ENCODE data around the gene SLC27A1. TPM values are rescaled to one million over a fixed set of nuclear protein-coding genes. Genes with fewer than 3 reads are reported as not detected.

SLC27A1 gene
- total and polyA plus RNA-seq, 4 donors: 2.4 to 7.4 (median 4.0) TPM

DNA sequence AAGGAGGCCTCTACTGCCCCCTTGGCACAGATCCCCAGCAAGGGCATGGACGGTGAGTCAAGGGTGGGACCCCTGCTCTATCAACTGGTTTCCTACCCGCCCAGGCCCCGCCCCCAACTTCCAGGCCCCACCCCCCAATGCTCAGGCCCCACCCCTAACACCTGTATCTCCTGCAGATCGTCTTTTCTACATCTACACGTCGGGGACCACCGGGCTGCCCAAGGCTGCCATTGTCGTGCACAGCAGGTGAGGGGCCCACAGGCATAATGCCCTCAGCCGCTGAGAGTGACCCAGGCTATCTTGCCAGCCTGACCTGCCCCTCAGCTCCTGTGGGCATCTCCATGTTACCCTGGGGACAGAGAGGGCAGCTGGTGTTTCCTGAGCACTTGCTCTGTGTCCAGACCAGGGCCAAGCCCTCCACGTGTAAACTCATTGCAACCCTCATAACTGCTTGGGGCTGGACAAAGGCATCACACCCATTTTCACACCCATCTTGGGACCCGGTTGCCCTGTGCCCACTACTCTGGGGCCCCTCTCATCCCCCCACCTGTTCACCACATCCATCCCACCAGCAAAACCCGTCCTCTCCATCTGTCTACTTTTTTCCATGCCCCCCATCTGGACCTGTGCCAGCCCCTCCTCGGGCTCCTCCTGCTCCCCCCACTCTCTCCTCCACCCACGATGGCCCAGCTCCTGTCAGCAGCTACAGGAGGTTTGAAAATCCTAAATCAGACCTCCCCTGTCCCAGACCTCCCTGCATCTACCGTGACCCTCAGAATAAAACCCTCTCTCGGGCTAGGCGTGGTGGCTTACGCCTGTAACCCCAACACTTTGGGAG, 17.2 kb downstream of the SLC27A1 start:
- H3K9ac ChIP-seq (ENCODE audit: low read depth in 1 of 2, low read length in 2 of 2): no peak overlapping the region
- H3K4me1 ChIP-seq (ENCODE audit: control insufficient read depth in 4 of 4, insufficient read depth in 4 of 4, low read length in 3 of 4): peaks cover 0 to 5% (median 2%) of the 10 kb centered on the region in 4 donors
- H3K27ac ChIP-seq (ENCODE audit: low read depth in 1 of 2, low read length in 2 of 2): no peak overlapping the region
- no peaks in the 10 kb centered on the region for H3K36me3 ChIP-seq (ENCODE audit: control insufficient read depth in 4 of 4, insufficient read depth in 3 of 4, low read depth in 1 of 4, low read length in 3 of 4)
- no peaks in the 10 kb centered on the region for H3K27me3 ChIP-seq (ENCODE audit: control insufficient read depth in 4 of 4, insufficient read depth in 4 of 4, low read length in 3 of 4)
- no peaks in the 10 kb centered on the region for H3K9me3 ChIP-seq (ENCODE audit: control insufficient read depth in 4 of 4, low read length in 3 of 4)
- TF ChIP-seq NR2F2 (IDR thresholded peaks at IDR 0.05): no peak
- TF ChIP-seq HNF4A (conservative IDR thresholded peaks at IDR 0.05): no peak
- TF ChIP-seq JUND (IDR thresholded peaks at IDR 0.05): no peak
- TF ChIP-seq SP1 (IDR thresholded peaks at IDR 0.05): no peak
- TF ChIP-seq HNF4G (IDR thresholded peaks at IDR 0.05): no peak
- 81% methylated on average over 18 of the region's 18 CpGs for WGBS
- H3K4me3 ChIP-seq (ENCODE audit: low read depth in 1 of 3, low read length in 3 of 3): no peak overlapping the region
- DNase-seq (ENCODE audit: low spot score): no peak

DNA sequence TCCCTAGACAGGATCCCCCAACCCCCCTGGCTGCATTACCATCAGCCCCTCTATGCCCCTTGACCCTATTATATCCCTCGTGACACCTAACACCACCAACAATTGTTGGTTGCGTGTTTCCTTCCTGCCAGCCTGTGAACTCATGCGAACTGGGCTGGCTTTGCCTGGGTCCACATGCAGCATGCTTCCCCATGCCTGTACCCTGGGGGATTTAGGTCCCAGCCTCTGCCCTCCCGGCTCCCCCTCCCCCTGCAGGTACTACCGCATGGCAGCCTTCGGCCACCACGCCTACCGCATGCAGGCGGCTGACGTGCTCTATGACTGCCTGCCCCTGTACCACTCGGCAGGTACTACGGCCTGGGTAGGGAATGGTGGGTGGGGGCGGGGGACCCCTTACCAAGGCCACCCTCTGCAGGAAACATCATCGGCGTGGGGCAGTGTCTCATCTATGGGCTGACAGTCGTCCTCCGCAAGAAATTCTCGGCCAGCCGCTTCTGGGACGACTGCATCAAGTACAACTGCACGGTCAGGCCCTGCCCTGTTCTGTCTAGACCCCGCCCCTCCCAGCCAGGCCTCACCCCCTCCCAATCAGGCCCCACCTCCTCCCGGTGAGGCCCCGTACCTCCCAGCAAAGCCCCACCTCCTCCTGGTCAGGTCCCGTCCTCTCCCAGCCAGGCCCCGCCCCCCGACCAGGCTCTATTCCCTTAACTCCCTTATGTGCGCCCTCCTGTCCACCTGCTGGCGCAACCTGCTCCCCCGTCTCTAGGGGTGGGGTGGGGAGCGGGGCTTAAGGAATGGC, 18.5 kb downstream of the SLC27A1 start:
- no peak overlapping the region for H3K9ac ChIP-seq (ENCODE audit: low read depth in 1 of 2, low read length in 2 of 2)
- peaks cover 0 to 5% (median 2%) of the 10 kb centered on the region in 4 donors for H3K4me1 ChIP-seq (ENCODE audit: control insufficient read depth in 4 of 4, insufficient read depth in 4 of 4, low read length in 3 of 4)
- H3K4me3 ChIP-seq (ENCODE audit: low read depth in 1 of 3, low read length in 3 of 3): no peak overlapping the region
- 33% methylated on average over 31 of the region's 31 CpGs for WGBS
- H3K27me3 ChIP-seq (ENCODE audit: control insufficient read depth in 4 of 4, insufficient read depth in 4 of 4, low read length in 3 of 4): no peaks in the 10 kb centered on the region
- H3K9me3 ChIP-seq (ENCODE audit: control insufficient read depth in 4 of 4, low read length in 3 of 4): no peaks in the 10 kb centered on the region
- no peaks in the 10 kb centered on the region for H3K36me3 ChIP-seq (ENCODE audit: control insufficient read depth in 4 of 4, insufficient read depth in 3 of 4, low read depth in 1 of 4, low read length in 3 of 4)
- peak; percentile 83 for DNase-seq (ENCODE audit: low spot score)
- TF ChIP-seq TAF1 (conservative IDR thresholded peaks at IDR 0.05) (no peak), NR2F2 (IDR thresholded peaks at IDR 0.05) (no peak), HNF4G (IDR thresholded peaks at IDR 0.05) (no peak), SP1 (IDR thresholded peaks at IDR 0.05) (peak; percentile 9)
- TF ChIP-seq, protein P1, sequence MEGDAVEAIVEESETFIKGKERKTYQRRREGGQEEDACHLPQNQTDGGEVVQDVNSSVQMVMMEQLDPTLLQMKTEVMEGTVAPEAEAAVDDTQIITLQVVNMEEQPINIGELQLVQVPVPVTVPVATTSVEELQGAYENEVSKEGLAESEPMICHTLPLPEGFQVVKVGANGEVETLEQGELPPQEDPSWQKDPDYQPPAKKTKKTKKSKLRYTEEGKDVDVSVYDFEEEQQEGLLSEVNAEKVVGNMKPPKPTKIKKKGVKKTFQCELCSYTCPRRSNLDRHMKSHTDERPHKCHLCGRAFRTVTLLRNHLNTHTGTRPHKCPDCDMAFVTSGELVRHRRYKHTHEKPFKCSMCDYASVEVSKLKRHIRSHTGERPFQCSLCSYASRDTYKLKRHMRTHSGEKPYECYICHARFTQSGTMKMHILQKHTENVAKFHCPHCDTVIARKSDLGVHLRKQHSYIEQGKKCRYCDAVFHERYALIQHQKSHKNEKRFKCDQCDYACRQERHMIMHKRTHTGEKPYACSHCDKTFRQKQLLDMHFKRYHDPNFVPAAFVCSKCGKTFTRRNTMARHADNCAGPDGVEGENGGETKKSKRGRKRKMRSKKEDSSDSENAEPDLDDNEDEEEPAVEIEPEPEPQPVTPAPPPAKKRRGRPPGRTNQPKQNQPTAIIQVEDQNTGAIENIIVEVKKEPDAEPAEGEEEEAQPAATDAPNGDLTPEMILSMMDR (IDR thresholded peaks at IDR 0.05; ENCODE audit: low read depth, low read length, missing input control): peak; percentile 4
- H3K27ac ChIP-seq (ENCODE audit: low read depth in 1 of 2, low read length in 2 of 2): peak overlapping the region in 1 of 2 donors; percentile 35

DNA sequence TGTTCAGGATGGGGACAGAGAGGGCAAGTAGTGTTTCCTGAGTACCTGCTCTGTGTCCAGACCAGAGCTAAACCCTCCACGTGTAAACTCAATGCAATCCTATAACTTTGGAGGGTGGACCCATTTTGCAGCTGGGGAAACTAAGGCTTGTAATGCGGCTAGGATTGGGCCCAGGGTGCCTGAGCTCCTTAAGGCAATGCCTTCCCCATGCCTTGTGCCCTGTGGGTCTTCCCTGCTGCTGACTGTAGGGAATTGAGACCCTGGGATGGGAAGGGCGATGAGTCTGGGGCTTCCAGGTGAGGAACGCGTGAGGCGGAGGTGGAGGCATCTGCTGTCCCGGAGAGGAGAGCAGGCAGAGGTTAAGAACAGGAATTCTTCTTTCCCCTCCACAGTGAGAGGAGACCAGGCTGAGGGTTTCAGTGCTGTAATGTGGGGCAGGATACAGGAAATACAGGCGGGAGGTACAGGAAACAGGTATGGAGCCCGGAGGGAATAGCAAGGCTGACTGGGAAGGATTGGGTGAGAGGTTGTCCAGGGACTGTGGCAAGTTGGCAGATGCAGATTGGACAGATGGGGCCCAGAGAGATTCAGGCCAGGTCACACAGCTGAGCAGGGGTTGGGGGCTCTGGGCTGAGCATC, 19.2 kb downstream of the SLC27A1 start:
- TF ChIP-seq, protein P2, sequence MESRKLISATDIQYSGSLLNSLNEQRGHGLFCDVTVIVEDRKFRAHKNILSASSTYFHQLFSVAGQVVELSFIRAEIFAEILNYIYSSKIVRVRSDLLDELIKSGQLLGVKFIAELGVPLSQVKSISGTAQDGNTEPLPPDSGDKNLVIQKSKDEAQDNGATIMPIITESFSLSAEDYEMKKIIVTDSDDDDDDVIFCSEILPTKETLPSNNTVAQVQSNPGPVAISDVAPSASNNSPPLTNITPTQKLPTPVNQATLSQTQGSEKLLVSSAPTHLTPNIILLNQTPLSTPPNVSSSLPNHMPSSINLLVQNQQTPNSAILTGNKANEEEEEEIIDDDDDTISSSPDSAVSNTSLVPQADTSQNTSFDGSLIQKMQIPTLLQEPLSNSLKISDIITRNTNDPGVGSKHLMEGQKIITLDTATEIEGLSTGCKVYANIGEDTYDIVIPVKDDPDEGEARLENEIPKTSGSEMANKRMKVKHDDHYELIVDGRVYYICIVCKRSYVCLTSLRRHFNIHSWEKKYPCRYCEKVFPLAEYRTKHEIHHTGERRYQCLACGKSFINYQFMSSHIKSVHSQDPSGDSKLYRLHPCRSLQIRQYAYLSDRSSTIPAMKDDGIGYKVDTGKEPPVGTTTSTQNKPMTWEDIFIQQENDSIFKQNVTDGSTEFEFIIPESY (IDR thresholded peaks at IDR 0.05): no peak
- no peak for TF ChIP-seq TAF1 (conservative IDR thresholded peaks at IDR 0.05)
- no peak for TF ChIP-seq GABPA (IDR thresholded peaks at IDR 0.05 in 1 of 2, conservative IDR thresholded peaks at IDR 0.05 in 1 of 2)
- no peak for TF ChIP-seq RAD21 (IDR thresholded peaks at IDR 0.05)
- TF ChIP-seq HNF4A (conservative IDR thresholded peaks at IDR 0.05): no peak
- TF ChIP-seq, protein P3, sequence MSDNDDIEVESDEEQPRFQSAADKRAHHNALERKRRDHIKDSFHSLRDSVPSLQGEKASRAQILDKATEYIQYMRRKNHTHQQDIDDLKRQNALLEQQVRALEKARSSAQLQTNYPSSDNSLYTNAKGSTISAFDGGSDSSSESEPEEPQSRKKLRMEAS (IDR thresholded peaks at IDR 0.05): no peak
- TF ChIP-seq JUND (IDR thresholded peaks at IDR 0.05): no peak
- TF ChIP-seq, protein P4, sequence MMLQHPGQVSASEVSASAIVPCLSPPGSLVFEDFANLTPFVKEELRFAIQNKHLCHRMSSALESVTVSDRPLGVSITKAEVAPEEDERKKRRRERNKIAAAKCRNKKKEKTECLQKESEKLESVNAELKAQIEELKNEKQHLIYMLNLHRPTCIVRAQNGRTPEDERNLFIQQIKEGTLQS (IDR thresholded peaks at IDR 0.05): no peak
- TF ChIP-seq, protein P1 (IDR thresholded peaks at IDR 0.05; ENCODE audit: low read depth, low read length, missing input control): no peak
- TF ChIP-seq HNF4G (IDR thresholded peaks at IDR 0.05): no peak
- no peak for TF ChIP-seq EGR1 (IDR thresholded peaks at IDR 0.05; ENCODE audit: low read depth in 2 of 2)
- TF ChIP-seq FOXA2 (IDR thresholded peaks at IDR 0.05): no peak
- Histone ChIP-seq H3K27me3 (ENCODE audit: control insufficient read depth in 4 of 4, insufficient read depth in 4 of 4, low read length in 3 of 4) (no peaks in the 10 kb centered on the region), H3K9ac (ENCODE audit: low read depth in 1 of 2, low read length in 2 of 2) (no peak overlapping the region), H3K4me3 (ENCODE audit: low read depth in 1 of 3, low read length in 3 of 3) (no peak overlapping the region), H3K4me1 (ENCODE audit: control insufficient read depth in 4 of 4, insufficient read depth in 4 of 4, low read length in 3 of 4) (peaks cover 0 to 5% (median 2%) of the 10 kb centered on the region in 4 donors), H3K9me3 (ENCODE audit: control insufficient read depth in 4 of 4, low read length in 3 of 4) (no peaks in the 10 kb centered on the region), H3K36me3 (ENCODE audit: control insufficient read depth in 4 of 4, insufficient read depth in 3 of 4, low read depth in 1 of 4, low read length in 3 of 4) (no peaks in the 10 kb centered on the region), H3K27ac (ENCODE audit: low read depth in 1 of 2, low read length in 2 of 2) (peak overlapping the region in 1 of 2 donors; percentile 35)
- DNase-seq (ENCODE audit: low spot score): no peak
- 79% methylated on average over 9 of the region's 9 CpGs for WGBS

All from liver (tissue), 9 donors.